ENCODE results near the gene KLK3. TPM values are rescaled to one million over a fixed set of nuclear protein-coding genes. Genes with fewer than 3 reads are reported as not detected.

The KLK3 gene
- total RNA-seq, 2 donors from 2014 or later: 5.7 to 11.7 TPM

GRCh38 chr19:50829801-50830200 lies 24.9 kb upstream of the KLK3 start:
- no peak for DNase-seq
- intact Hi-C loops (cut with DNase I, micrococcal nuclease): no loop called here
- peak; percentile 20 for ATAC-seq

GRCh38 chr19:50830266-50831025 lies 24.3 kb upstream of the KLK3 start:
- peak; percentile 77 for ATAC-seq
- intact Hi-C loops (cut with DNase I, micrococcal nuclease): no loop called here
- DNase-seq: peak in 1 of 2 donors; percentile 38

DNA sequence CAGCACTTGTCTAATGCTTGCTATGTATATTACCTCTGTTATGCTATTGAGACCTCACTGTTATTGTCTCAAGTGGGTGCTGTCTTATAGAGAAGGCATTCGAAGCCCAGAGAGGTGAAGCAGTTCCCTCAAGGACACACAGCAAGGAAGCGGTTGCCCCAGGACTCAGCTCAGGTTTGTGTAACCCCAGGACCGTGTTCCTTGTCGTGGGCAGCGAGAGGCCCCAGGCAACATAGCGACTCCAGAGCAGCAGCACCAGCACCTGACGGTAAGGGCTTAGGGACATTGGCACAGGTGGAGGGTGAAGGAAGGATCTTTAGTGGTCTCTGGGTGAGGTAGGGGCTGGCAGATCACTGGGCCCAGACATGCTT lies 23.7 kb upstream of the KLK3 start:
- no peak for ATAC-seq
- DNase-seq: no peak
- intact Hi-C loops (cut with DNase I, micrococcal nuclease): no loop called here

GRCh38 chr19:50832666-50833065 lies 22.0 kb upstream of the KLK3 start:
- intact Hi-C loops (cut with DNase I, micrococcal nuclease): no loop called here
- ATAC-seq (no peak), DNase-seq (no peak)

DNA sequence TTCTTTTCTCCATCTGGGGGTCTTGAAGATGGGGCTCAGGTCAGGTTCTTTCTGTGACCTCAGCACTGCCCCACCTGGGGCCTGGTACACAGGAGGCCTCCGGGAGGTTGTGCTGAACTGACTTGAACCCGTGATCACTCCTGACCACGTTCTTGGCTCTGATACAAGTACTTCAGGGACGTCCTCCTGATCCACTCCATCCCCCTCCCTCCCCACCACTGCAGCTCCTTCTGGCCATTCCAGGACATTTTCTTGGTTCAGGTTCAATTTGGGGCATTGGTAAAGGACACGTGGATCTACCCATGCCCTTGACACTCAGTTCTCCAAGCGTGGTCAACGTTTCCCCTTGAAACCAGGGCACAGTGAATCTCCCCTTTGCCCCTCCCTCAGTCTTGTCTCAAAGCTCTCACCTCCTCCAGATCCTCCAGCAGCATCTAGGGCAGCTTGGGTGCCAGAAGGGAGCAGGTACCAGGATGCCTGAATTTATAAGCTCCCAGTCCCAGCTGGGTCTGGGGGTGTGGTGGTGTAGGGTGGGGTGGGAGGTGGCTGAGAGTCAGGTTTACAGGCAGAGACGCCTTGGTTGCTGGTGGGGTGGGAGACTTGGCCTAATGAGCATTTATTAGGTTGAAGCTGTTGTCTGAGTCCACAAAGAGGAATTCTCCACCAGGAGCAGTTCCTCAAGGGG lies 21.5 kb upstream of the KLK3 start, which contains the start of gene KLK15:
KLK15 (minus strand) TSS at position 458 of the 685 bp plus-strand sequence. CDS start 2,082 bp downstream, outside the sequence.
- DNase-seq (no peak), ATAC-seq (no peak)
- intact Hi-C loops (cut with DNase I, micrococcal nuclease): no loop called here

GRCh38 chr19:50833802-50834167 lies 20.9 kb upstream of the KLK3 start:
- intact Hi-C loops (cut with DNase I, micrococcal nuclease): no loop called here

DNA sequence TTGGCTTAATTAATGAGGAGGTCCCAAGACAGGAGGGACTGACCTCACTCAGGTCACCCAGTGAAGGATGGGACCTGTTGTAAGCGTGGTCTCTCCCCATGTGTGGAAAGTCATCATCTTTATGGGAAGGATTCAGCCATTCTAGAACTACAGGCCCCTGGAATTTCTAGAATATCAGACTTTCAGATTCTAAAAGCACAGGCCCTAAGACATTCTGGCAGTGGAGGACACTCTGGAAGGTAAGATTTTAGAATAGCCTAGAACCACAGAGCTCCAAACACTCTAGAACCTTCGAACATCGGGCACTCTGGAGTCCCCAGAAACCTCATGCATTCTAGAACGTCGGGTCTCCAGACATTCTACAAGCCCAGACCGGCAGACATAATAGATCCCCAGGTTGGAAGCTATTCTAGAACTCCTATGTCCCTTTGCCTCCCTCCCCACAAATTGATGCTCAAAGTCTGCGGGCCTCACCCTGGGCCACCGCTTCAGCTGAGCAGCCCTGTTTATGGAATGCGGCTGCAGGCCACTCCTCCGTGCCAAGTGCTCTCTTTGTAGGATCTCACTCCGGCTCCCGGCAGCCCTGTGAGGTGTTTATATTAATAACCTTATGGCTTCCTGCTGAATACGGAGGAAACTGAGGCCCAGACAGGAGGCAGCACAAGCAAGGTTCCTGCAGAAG lies 19.5 kb upstream of the KLK3 start:
- ATAC-seq: peak; percentile 65
- intact Hi-C loops (cut with DNase I, micrococcal nuclease): no loop called here
- peak in 1 of 2 donors; percentile 61 for DNase-seq

More at GRCh38 chr19:50833802-50834167, 20.9 kb upstream of the KLK3 start:
- DNase-seq: no peak
- no peak for ATAC-seq

- ATAC-seq (peak; percentile 93), DNase-seq (peak; percentile 80 to 87)
- intact Hi-C loops (cut with DNase I, micrococcal nuclease): no loop called here
Measured at GRCh38 chr19:50835785-50836542, 18.8 kb upstream of the KLK3 start.

- DNase-seq (peak in 1 of 2 donors; percentile 33), ATAC-seq (peak; percentile 1)
- intact Hi-C loops (cut with DNase I, micrococcal nuclease): no loop called here
Measured at GRCh38 chr19:50836543-50837195, 18.0 kb upstream of the KLK3 start.

GRCh38 chr19:50837300-50837699 lies 17.4 kb upstream of the KLK3 start:
- intact Hi-C loops (cut with DNase I, micrococcal nuclease): no loop called here
- ATAC-seq (peak; percentile 44), DNase-seq (peak; percentile 57 to 60)

DNA sequence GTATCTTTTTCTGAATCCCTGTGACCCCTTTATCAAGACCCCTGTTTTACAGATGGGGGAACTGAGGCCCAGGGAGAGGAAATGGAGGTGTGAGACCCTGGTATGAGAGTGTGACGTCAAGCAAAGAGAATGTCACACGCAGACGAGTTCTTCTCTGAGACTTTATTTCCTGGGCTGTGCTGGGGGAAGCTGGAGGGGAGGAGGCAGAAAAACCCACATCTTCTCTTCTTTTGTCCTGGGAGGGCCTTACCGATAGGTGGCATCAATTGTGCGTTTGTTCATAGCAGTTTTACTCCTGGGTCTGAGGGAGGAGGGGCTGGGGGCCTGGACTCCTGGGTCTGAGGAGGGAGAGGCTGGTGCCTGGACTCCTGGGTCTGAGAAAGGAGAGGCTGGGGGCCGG lies 16.5 kb upstream of the KLK3 start:
- DNase-seq (no peak), ATAC-seq (no peak)
- intact Hi-C loops (cut with DNase I, micrococcal nuclease): no loop called here

DNA sequence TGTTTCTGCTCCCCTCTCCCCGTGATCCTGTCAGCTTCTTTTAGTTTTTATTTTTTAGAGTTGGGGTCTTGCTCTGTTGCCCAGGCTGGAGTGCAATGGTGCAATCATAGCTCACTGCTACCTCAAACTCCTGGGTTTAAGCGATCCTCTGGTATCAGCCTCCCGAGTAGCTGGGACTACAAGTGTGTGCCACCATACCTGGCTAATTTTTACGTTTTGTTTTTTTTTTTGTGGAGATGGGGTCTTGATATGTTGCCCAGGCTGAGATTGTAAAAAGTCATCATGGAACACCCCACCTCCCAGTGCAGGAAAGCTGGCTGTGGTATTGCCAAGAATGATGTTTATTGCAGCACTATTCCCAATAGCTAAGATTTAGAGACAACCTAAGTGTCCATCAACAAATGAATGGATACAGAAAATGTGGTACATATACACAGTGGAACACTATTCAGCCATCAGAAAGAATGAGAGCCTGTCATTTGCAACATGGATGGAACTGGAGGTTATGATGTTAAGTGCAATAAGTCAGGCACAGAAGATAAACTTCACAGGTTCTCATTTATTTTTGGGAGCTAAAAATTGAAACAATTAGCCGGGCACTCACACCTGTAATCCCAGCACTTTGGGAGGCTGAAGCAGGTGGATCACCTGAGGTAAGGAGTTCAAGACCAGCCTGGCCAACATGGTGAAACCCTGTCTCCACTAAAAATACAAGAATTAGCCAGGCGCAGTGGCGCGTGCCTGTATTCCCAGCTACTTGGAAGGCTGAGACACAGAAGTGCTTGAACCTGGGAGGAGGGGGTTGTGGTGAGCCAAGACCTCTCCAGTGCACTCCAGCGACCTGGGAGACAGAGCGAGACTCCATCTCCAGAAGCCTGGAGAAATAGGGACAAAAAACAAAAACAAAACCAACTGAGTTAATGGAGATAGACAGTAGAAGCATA lies 14.7 kb upstream of the KLK3 start:
- ATAC-seq: no peak
- DNase-seq: no peak
- intact Hi-C loops (cut with DNase I, micrococcal nuclease): no loop called here

DNA sequence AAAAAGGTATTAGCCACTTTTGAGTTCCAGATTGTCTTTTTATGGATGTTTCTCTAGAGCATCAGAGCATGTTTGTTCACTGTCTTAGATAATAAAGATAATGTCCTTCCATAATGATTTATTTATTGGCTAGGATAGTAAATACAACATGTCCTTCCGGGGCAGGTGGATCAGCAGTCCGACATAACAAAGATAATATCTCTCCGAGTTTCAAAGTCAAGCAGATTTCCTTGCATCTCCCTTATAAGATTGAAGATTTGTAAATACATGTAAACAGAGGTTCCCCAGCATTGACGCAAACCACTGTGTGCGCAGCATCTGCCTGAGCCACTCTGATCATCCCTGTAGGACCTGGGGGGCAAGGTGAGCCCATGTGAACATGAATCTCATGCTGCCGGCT lies 12.6 kb upstream of the KLK3 start:
- DNase-seq (no peak), ATAC-seq (no peak)
- intact Hi-C loops (cut with DNase I, micrococcal nuclease): no loop called here

- ATAC-seq (no peak), DNase-seq (no peak)
- intact Hi-C loops (cut with DNase I, micrococcal nuclease): no loop called here
Measured at GRCh38 chr19:50843205-50843604, 11.5 kb upstream of the KLK3 start.

DNA sequence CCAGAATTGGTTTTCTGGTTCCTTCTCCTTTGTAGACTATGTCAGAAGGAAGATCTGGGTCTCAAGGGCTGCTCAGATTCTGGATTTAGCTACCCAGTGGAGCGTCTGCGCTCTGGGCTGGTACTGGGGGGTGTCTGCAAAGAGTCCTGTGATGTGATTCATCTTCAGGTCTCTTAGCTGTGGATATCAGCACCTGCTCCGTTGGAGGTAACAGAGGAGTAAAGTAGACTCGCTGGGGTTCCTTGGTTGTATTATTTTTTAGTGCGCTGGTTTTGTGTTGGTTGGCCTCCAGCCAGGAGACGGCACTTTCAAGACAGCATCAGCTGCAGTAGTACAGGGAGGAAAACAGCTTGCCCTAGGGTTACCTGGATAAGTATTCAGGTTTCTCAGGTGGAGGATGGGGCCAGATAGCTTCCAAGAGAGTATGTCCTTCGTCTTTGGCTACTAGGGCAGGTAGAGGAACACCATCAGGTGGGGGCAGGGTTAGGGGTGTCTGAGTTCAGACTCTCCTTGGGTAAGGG lies 11.0 kb upstream of the KLK3 start:
- DNase-seq: no peak
- ATAC-seq: peak; percentile 31
- intact Hi-C loops (cut with DNase I, micrococcal nuclease): no loop called here

DNA sequence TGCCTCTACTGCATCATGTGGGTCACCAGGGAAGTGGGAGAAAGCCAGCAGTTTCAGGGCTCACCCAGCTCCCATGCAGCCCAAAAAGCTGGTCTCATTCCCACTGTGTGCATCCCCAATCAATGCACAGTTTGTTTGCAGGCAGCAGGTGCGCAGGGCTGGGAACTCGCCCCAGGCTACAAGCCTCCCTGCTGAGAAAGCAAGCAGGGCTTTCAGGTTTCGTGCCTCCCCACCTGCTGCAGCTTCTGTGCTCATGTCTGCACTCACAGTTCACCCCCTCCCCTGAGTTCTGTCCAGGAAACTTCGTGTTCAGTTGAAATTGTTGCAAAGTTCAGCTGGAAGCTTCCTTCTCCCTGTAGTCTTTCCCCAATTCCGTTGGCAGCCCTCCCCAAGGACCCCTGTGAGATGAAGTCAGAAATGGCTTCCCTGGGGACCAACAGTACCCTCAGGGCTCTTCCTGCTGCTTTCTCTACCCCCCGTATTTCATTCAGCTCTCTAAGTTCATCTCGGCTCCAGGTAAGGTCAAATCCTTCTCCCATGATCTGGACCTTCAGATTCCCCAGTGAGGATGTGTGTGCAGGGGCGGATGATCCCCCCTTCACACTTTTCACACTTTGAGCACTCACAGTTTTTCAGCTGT lies 10.3 kb upstream of the KLK3 start:
- no peak for ATAC-seq

GRCh38 chr19:50850738-50851137 lies 4.0 kb upstream of the KLK3 start:
- intact Hi-C loops (cut with DNase I, micrococcal nuclease): no loop called here
- ATAC-seq (no peak), DNase-seq (no peak)

More for the DNA sequence above, 10.3 kb upstream of the KLK3 start:
- DNase-seq: no peak
- intact Hi-C loops (cut with DNase I, micrococcal nuclease): no loop called here
